Fibroblast of lung (primary cell): ENCODE data around the gene VPS29. TPM values are rescaled to one million over a fixed set of nuclear protein-coding genes. Genes with fewer than 3 reads are reported as not detected.

Experiments
- DNase-seq, 2 donors: peaks; one replicate each; pipeline versions ENCODE4 v3.0.0 to v3.0.0-alpha.2; 2010; ENCODE audit warnings: low read depth in 2 of 2
- H2AFZ ChIP-seq: 2 replicates; pipeline ENCODE4 v1.5.1; 2012; ENCODE audit warnings: low read length, control low read depth, inconsistent platforms
- H3K27ac ChIP-seq: 2 replicates; pipeline ENCODE4 v1.5.1; 2011; ENCODE audit warnings: low read length, control low read depth; ENCODE audit not compliant: insufficient read depth
- H3K27me3 ChIP-seq: 2 replicates; pipeline ENCODE4 v1.5.1; 2011; ENCODE audit warnings: mild to moderate bottlenecking, low read length; ENCODE audit not compliant: control insufficient read depth, insufficient read depth
- H3K36me3 ChIP-seq: 2 replicates; pipeline ENCODE4 v1.5.1; 2011; ENCODE audit warnings: low read length; ENCODE audit not compliant: control insufficient read depth, insufficient read depth
- H3K4me1 ChIP-seq: 2 replicates; pipeline ENCODE4 v1.5.1; 2011; ENCODE audit warnings: low read length; ENCODE audit not compliant: control insufficient read depth, insufficient read depth; ENCODE audit errors: extremely low read depth
- H3K4me2 ChIP-seq: 2 replicates; pipeline ENCODE4 v1.5.1; 2011; ENCODE audit warnings: low read length, control low read depth; ENCODE audit not compliant: insufficient read depth; ENCODE audit errors: extremely low read depth
- H3K4me3 ChIP-seq, 4 experiments: fragments of 200-600 bp in 1 of 4; sonication (generic) in 1 of 4; replicated peaks in 1 of 4; 2 replicates each; pipeline ENCODE4 v1.5.1; 2011 to 2016; ENCODE audit warnings: low read length in 4 of 4, low read depth in 3 of 4, mild to moderate bottlenecking in 3 of 4, control low read depth in 2 of 4, inconsistent platforms in 1 of 4, mixed read lengths in 1 of 4; ENCODE audit not compliant: insufficient read depth in 1 of 4; ENCODE audit errors: control extremely low read depth in 1 of 4
- H3K79me2 ChIP-seq: 2 replicates; pipeline ENCODE4 v1.5.1; 2012; ENCODE audit warnings: mild to moderate bottlenecking, low read length, inconsistent platforms; ENCODE audit not compliant: control insufficient read depth, insufficient read depth
- H3K9ac ChIP-seq: 2 replicates; pipeline ENCODE4 v1.5.1; 2011; ENCODE audit warnings: mild to moderate bottlenecking, low read length, control low read depth; ENCODE audit not compliant: insufficient read depth
- H3K9me3 ChIP-seq: 2 replicates; pipeline ENCODE4 v1.5.1; 2012; ENCODE audit warnings: low read depth, low read length; ENCODE audit not compliant: control insufficient read depth, insufficient read depth
- H4K20me1 ChIP-seq: 2 replicates; pipeline ENCODE4 v1.5.1; 2011; ENCODE audit warnings: low read length; ENCODE audit not compliant: control insufficient read depth, insufficient read depth; ENCODE audit errors: extremely low read depth
- EZH2 ChIP-seq: IDR thresholded peaks from 2 replicates; pipeline ENCODE4 v1.5.1; 2012; ENCODE audit warnings: low read length, control low read depth, mild to moderate bottlenecking; ENCODE audit errors: missing control alignments
- polyA plus RNA-seq, 2 donors: library from polyadenylated mRNA; depleted of rRNA in 1 of 2; stranded (reverse) in 1 of 2; unstranded in 1 of 2; fragments of >200 nt; gene quantifications; 2 replicates each; pipeline ENCODE4 v1.2.1, GENCODE V29; 2011 to 2012; ENCODE audit warnings: missing spikeins in 1 of 2
- total RNA-seq: library from RNA; depleted of rRNA; stranded (reverse); fragments of >200 nt; gene quantifications from 2 replicates; pipeline ENCODE4 v1.2.1, GENCODE V29; 2014
- TF ChIP-seq, protein P1 (sequence below), 2 donors: IDR thresholded peaks in 1 of 2; conservative IDR thresholded peaks in 1 of 2; 1 replicate in 1 of 2; 2 replicates in 1 of 2; pipeline ENCODE4 v1.5.1; 2011 to 2012; ENCODE audit warnings: low read length in 2 of 2, control low read depth in 1 of 2, inconsistent platforms in 1 of 2, low read depth in 1 of 2, mild to moderate bottlenecking in 1 of 2

VPS29 gene
- total and polyA plus RNA-seq, 2 donors (not counting 1 experiment from before 2014, with no cell fraction given) = 52.2 to 210 TPM

DNA sequence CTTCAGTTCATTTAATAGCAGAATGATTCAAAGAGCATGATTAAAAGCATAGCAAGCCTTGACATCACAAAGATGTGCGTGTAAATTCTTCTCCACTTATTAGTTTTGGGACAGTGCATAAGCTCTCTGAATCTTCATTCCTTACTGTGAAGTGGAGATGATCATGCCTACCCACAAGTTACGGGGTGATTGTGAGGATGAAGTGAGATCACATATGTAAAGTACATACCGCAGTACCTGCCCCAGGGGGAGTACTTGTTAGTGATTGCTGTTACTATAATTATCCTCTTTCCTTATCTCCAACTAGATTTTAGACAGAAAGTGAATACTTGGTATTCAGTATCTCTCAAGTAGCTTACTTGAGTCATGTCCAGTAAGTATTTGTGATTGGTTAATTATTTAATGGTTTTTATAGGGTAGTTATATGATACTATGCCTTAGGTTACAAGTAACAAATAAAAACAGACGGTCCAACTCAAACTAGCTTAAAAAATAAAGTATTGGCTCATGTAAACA lies 6.2 kb upstream of the VPS29 start:
- Histone ChIP-seq H3K9me3 (no peaks in the 10 kb centered on the region), H3K79me2 (no peaks in the 10 kb centered on the region), H2AFZ (no peak overlapping the region), H3K4me3 (no peak overlapping the region), H3K9ac (no peak overlapping the region), H4K20me1 (no peaks in the 10 kb centered on the region), H3K27ac (no peak overlapping the region), H3K4me2 (no peak overlapping the region), H3K36me3 (no peaks in the 10 kb centered on the region), H3K4me1 (no peaks in the 10 kb centered on the region), H3K27me3 (no peaks in the 10 kb centered on the region)
- TF ChIP-seq EZH2 = no peak
- TF ChIP-seq, protein P1, sequence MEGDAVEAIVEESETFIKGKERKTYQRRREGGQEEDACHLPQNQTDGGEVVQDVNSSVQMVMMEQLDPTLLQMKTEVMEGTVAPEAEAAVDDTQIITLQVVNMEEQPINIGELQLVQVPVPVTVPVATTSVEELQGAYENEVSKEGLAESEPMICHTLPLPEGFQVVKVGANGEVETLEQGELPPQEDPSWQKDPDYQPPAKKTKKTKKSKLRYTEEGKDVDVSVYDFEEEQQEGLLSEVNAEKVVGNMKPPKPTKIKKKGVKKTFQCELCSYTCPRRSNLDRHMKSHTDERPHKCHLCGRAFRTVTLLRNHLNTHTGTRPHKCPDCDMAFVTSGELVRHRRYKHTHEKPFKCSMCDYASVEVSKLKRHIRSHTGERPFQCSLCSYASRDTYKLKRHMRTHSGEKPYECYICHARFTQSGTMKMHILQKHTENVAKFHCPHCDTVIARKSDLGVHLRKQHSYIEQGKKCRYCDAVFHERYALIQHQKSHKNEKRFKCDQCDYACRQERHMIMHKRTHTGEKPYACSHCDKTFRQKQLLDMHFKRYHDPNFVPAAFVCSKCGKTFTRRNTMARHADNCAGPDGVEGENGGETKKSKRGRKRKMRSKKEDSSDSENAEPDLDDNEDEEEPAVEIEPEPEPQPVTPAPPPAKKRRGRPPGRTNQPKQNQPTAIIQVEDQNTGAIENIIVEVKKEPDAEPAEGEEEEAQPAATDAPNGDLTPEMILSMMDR (conservative IDR thresholded peaks at IDR 0.05 in 1 of 2, IDR thresholded peaks at IDR 0.05 in 1 of 2; ENCODE audit: low read depth in 1 of 2, low read length in 2 of 2) = no peak
- no peak for DNase-seq

DNA sequence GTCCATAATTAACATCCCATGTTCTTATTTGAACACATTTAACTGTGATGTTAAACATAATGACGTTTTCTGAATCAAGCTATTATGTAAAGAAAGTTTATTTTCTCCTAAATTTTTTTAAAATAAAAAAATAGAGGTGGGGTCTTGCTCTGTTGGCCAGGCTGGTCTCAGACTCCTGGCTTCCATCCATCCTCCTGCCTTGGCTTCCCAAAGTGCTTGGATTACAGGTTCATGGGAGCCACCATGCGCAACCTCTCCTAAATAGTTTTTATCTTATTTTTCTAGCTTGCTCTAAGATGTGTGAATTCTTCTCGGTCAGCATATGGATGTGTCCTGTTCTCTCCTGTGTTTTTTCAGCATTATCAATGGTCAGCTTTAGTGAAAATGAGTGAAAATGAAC lies 3.4 kb upstream of the VPS29 start:
- no peak overlapping the region for H2AFZ ChIP-seq
- no peak overlapping the region for H3K9ac ChIP-seq
- H3K9me3 ChIP-seq = no peaks in the 10 kb centered on the region
- H3K36me3 ChIP-seq = no peaks in the 10 kb centered on the region
- H3K4me2 ChIP-seq = no peak overlapping the region
- no peak overlapping the region for H3K4me3 ChIP-seq
- H4K20me1 ChIP-seq = no peaks in the 10 kb centered on the region
- no peaks in the 10 kb centered on the region for H3K4me1 ChIP-seq
- DNase-seq = no peak
- H3K79me2 ChIP-seq = peaks cover 11% of the 10 kb centered on the region
- no peak overlapping the region for H3K27ac ChIP-seq
- H3K27me3 ChIP-seq = no peaks in the 10 kb centered on the region
- TF ChIP-seq EZH2 = no peak
- TF ChIP-seq, protein P1 (conservative IDR thresholded peaks at IDR 0.05 in 1 of 2, IDR thresholded peaks at IDR 0.05 in 1 of 2; ENCODE audit: low read depth in 1 of 2, low read length in 2 of 2) = no peak

DNA sequence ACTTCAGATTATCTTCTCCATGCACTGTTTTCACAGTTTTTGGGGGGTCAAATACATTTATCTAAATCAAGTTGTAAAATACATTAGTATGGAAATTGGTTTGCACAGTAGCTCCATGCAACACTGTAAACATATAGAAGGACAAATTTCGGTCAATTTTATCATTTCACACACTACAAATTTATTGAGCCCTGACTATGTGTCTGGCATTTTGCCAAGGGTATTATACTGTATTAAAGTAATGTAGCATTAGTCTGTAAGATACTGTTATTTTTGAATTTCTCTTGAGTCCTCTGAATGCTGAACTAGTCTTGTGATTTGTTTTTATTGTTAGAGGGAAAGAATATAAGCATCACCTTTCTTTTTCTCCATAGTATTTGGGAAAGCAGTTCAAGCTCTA lies 1.5 kb upstream of the VPS29 start:
- Histone ChIP-seq H3K36me3 (no peaks in the 10 kb centered on the region), H4K20me1 (no peaks in the 10 kb centered on the region), H3K4me3 (no peak overlapping the region), H3K27ac (no peak overlapping the region), H2AFZ (no peak overlapping the region), H3K9me3 (no peaks in the 10 kb centered on the region), H3K9ac (no peak overlapping the region), H3K27me3 (no peaks in the 10 kb centered on the region), H3K4me2 (no peak overlapping the region), H3K4me1 (peaks cover 2% of the 10 kb centered on the region), H3K79me2 (peaks cover 29% of the 10 kb centered on the region)
- TF ChIP-seq EZH2 = no peak
- TF ChIP-seq, protein P1 (conservative IDR thresholded peaks at IDR 0.05 in 1 of 2, IDR thresholded peaks at IDR 0.05 in 1 of 2; ENCODE audit: low read depth in 1 of 2, low read length in 2 of 2) = no peak
- no peak for DNase-seq
